Measurements from ENCODE around the gene TMEM184C.

The TMEM184C gene

GRCh38 chr4:147658501-147658900 is 41.3 kb downstream of the TMEM184C start:
- DNase-seq (ENCODE audit: low read depth) = no peak

GRCh38 chr4:147674073-147674472 is 56.9 kb downstream of the TMEM184C start:
- DNase-seq (ENCODE audit: low read depth) = no peak

- DNase-seq (ENCODE audit: low read depth) = no peak
Observed at GRCh38 chr4:147674496-147674895, 57.3 kb downstream of the TMEM184C start.

DNA sequence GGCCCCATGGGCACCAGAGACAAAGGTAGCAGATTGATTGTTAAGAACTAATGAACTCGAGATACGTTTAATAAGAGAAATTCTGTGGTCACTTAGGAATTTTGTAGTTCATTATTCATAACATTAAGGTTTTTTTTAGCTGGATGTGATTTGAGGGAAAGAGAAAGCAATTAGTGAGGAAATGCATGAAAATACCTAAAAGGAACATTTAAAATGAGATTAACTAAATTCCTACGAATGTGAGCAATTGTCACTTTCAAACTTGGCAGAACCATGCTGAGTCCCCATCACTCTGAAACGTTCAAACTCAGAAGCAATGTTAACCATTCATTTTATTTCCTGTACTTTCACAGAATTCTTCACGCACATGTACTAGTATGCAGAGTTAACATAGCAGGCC is 60.9 kb downstream of the TMEM184C start:
- DNase-seq (ENCODE audit: low read depth) = no peak

GRCh38 chr4:147678796-147679549 is 61.8 kb downstream of the TMEM184C start:
- no peak for DNase-seq (ENCODE audit: low read depth)

DNA sequence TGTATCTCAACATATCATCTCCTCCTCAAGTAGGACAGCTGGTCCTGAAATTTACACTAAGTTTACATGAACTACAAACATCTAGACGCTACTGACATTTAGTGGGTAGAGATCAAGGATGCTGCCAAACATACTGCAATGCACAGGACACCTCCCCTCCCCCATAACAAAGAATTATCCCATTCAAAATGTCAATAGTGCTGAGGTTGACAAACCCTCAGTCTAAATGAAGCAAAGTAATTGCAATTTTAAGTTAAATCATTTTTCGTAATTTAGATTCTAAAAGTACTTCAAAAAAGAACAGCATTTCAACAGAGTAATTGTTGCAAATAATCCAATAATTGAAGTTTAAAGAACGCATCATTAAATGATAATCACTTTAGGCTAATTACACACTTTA is 65.6 kb downstream of the TMEM184C start:
- no peak for DNase-seq (ENCODE audit: low read depth)

GRCh38 chr4:147683188-147683591 is 66.0 kb downstream of the TMEM184C start:
- no peak for DNase-seq (ENCODE audit: low read depth)

- DNase-seq (ENCODE audit: low read depth) = peak; percentile 67
Observed at GRCh38 chr4:147683717-147684700, 66.8 kb downstream of the TMEM184C start, which contains the start of gene PRMT9. Gene PRMT9 (minus strand): TSS chr4:147684163. CDS start chr4:147683987, 176 bp downstream.

DNA sequence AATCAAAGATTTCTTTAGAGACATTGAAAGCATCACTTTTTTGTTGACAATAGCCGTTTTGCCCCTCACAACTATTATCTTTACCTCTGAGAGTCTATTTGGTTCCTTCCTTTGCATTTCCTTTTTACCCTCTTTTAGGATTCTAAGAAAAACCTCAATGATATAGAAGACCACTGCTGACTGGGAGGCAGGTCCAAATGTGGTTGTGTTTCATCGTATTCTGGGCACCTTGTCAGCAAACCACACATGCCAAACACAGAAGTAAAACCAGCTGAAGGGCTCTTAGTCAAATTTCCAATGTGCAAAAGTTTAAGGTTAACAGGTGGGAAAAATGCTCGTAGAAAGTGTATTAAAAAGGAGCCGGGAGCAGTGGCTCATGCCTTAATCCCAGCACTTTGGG is 71.9 kb downstream of the TMEM184C start:
- no peak for DNase-seq (ENCODE audit: low read depth)

DNA sequence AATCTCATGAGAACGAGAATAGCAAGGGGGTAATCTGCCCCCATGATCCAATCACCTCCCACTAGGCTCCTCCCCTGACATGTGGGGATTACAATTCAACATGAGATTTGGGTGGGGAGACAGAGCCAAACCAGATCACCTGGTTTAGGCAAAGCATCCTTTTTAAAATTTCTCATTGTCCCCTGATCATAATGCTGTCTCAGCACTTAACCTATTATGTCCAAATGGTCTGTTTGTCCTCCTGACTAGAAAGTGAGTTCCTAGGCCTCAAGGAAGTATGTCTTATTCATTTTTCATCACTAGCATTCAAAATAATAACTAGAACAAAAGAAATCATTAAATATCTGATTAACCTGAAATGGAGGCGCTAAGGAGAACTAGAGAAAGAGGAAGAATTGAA is 74.6 kb downstream of the TMEM184C start:
- DNase-seq (ENCODE audit: low read depth) = no peak

- DNase-seq (ENCODE audit: low read depth) = no peak
Observed at GRCh38 chr4:147693218-147693617, 76.0 kb downstream of the TMEM184C start.

DNA sequence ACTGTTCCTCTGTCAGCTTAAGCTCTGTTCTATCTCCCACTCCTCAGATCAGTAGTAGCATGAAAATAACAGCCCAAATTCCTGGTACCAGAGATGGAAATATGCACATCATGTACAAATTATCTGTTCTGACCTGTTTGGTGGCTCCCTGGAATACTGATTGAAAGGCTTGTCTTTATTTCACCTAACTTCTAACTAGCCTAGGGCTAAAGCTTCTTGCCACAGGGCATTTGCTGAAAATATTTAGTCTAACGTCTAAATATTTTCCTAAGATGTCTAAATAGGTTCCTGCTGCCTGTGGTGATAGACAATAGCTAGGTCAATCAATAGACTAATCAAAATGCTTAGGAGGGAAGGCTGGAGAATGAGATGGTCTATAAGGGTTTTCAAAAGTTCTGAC is 79.7 kb downstream of the TMEM184C start:
- DNase-seq (ENCODE audit: low read depth) = no peak

DNA sequence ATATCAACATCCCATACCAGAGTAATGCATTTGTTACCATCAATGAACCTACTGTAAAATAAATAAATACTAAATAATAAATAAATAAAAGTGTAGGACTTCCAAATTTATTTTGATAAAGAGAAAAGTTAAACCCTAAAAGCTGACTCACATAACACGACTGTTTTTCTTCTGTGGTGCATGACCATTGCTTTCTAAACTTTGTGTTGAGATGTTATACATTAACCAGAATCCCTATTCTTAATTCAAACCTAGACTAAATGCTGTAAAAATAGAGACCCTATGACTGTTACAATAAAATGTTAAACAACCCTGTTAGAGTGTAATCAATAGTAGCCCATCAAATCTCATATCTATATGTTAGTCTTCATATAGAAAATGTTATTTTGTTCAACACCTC is 87.6 kb downstream of the TMEM184C start:
- DNase-seq (ENCODE audit: low read depth) = no peak

DNA sequence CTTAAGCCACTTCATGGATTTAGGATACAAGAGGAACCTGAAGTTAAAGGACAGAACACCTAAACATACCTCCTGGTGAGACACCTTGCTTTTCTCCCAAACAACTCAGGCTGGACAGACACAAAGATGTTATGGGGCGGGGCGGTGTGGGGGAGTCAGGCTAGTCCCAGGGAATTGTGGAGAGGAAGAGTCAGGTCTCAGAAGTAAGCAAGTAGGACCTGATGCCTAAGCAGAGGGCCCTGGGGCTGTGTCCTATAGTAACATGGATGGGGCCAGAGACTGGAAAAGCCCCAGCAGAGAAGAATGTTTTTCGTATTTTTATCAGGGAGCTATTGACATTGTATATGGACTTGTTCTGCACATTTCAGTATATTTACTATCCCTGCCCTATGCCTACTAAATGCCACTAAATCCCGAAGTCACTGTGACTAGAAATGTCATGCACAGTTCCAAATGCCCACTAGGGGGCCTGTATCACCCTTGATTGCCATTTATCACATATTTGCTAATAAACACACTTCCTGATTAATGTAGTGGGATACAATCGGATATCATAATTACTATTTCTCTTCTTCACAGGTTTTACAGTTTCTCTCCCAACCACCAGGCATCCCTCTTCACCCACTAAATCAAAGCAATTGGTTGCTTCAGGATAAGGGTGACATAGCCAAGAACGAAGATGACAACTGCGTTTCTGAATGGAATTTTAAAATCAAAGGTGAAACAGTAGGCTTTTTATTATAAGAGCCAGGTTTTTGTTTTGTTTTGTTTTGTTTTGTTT is 90.9 kb downstream of the TMEM184C start:
- DNase-seq (ENCODE audit: low read depth) = no peak

DNA sequence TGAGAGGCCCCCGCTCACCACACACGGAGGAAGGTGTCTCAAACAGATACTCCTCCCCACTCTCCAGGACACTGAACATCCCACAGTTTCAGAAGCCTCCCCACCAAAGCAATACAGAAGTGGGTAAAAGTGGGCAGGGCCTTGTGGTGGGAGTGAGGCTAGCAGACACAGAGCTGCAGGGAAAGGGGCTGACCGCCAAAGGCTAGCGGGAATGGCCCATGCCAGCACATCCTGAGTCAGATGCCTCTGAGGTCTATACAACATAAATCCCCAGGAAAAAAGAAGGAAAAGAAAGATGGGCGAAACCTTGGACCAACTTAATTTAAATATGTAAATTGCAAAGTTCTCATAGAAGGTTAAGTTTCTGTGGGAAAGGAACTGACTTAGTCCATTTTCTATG is 92.8 kb downstream of the TMEM184C start:
- no peak for DNase-seq (ENCODE audit: low read depth)

DNA sequence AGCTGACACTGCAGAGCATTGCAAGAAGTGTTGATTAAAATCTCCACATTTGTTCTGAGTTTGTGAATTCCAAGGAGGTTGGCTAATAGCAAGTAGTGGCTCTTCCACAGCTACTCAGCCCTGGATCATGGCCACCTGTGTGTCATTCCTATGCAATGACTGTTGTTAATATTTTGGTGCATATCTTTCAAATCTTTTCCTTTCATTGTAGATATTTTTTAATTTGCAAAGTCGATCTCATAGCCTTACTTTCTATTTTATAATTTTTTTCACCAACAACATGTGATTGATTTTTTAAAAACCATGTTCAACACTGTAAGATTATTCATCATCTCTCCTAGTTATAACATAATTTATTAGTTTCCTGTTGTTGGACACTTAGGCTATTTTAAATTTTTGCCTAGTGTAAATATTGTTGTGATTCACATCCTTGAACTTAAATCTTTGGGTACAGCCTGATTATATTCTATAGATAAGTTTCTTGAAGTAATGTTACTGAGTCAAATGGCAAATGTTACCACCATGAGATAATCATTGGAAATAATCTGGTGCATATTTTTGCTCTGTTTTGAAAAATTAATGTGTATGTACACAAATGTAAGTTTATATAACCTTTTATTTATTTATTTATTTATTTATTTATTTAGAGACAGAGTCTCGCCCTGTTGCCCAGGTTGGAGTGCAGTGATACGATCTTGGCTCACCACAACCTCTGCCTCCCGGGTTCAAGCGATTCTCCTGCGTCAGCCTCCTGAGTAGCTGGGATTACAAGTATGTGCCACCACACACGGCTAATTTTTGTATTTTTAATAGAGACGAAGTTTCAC is 97.6 kb downstream of the TMEM184C start:
- no peak for DNase-seq (ENCODE audit: low read depth)

DNA sequence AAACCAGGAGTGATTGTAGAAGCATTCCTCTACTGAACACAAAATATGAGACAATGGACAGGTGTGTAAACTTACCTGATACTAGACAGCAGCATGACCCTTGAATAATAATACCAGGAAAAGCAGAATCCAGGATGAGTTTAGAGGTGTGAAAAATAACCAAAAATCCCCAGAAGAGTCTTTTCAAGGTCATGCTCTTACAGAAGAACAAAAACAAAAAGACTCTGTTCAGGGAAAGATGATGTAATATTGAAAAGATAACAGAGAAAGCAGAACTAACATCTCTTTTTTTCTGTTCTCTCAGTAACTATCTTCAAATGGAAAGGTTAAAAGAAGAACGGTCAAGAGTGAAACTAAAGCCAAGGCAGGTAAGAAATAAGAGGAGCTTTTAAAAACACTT is 100.7 kb downstream of the TMEM184C start:
- DNase-seq (ENCODE audit: low read depth) = no peak
